Measurements from ENCODE around the gene APRT. TPM values are rescaled to one million over a fixed set of nuclear protein-coding genes. Genes with fewer than 3 reads are reported as not detected.

The APRT gene
- polyA plus RNA-seq, 3 donors = 123 to 307 (median 233) TPM

GRCh38 chr16:88796278-88796677 is 15.4 kb downstream of the APRT start:
- TF ChIP-seq, protein P1, sequence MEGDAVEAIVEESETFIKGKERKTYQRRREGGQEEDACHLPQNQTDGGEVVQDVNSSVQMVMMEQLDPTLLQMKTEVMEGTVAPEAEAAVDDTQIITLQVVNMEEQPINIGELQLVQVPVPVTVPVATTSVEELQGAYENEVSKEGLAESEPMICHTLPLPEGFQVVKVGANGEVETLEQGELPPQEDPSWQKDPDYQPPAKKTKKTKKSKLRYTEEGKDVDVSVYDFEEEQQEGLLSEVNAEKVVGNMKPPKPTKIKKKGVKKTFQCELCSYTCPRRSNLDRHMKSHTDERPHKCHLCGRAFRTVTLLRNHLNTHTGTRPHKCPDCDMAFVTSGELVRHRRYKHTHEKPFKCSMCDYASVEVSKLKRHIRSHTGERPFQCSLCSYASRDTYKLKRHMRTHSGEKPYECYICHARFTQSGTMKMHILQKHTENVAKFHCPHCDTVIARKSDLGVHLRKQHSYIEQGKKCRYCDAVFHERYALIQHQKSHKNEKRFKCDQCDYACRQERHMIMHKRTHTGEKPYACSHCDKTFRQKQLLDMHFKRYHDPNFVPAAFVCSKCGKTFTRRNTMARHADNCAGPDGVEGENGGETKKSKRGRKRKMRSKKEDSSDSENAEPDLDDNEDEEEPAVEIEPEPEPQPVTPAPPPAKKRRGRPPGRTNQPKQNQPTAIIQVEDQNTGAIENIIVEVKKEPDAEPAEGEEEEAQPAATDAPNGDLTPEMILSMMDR (IDR thresholded peaks at IDR 0.05) = no peak
- Histone ChIP-seq H4K20me1 (ENCODE audit: insufficient read depth, low read length) (no peaks in the 10 kb centered on the region), H3K9ac (ENCODE audit: insufficient read depth, low read length, poor library complexity, severe bottlenecking) (no peak overlapping the region), H2AFZ (ENCODE audit: insufficient read depth, low read depth, low read length, poor library complexity, severe bottlenecking) (no peak overlapping the region), H3K27me3 (ENCODE audit: control insufficient read depth in 2 of 2, insufficient read depth in 2 of 2, low read length in 2 of 2) (no peaks in the 10 kb centered on the region), H3K4me1 (ENCODE audit: control insufficient read depth in 1 of 2, insufficient read depth in 2 of 2, low read length in 2 of 2) (peaks cover 59 to 62% of the 10 kb centered on the region in 2 donors), H3K4me3 (replicated peaks in 1 of 3; ENCODE audit: low read depth in 2 of 3, low read length in 3 of 3) (no peak overlapping the region), H3K36me3 (replicated peaks in 1 of 2; ENCODE audit: control insufficient read depth in 1 of 2, insufficient read depth in 2 of 2, low read length in 2 of 2) (no peaks in the 10 kb centered on the region), H3K9me3 (replicated peaks in 1 of 2; ENCODE audit: control insufficient read depth in 1 of 2, insufficient read depth in 1 of 2, low read length in 2 of 2) (no peaks in the 10 kb centered on the region), H3K4me2 (replicated peaks; ENCODE audit: extremely low read depth, low read length, poor library complexity, severe bottlenecking) (no peak overlapping the region), H3K79me2 (ENCODE audit: insufficient read depth, low read length) (peaks cover 50% of the 10 kb centered on the region), H3K27ac (ENCODE audit: low read depth in 1 of 2, low read length in 2 of 2) (no peak overlapping the region)
- Mint-ChIP-seq H3K36me3 (peaks cover 2 to 3% of the 10 kb centered on the region in 2 donors), H3K4me1 (peaks cover 57% of the 10 kb centered on the region), H3K27ac (peak overlapping the region in 2 of 7 donors; percentile 35 to 64), H3K9me3 (no peaks in the 10 kb centered on the region), H3K27me3 (ENCODE audit: low read depth in 3 of 3) (peaks cover 0 to 10% (median 2%) of the 10 kb centered on the region in 3 donors), H3K4me3 (no peak overlapping the region)
- WGBS (ENCODE audit: insufficient coverage) = 79% methylated on average over 2 of the region's 4 CpGs
- no peak for DNase-seq
- intact Hi-C loops (cut with micrococcal nuclease) = no loop called here

DNA sequence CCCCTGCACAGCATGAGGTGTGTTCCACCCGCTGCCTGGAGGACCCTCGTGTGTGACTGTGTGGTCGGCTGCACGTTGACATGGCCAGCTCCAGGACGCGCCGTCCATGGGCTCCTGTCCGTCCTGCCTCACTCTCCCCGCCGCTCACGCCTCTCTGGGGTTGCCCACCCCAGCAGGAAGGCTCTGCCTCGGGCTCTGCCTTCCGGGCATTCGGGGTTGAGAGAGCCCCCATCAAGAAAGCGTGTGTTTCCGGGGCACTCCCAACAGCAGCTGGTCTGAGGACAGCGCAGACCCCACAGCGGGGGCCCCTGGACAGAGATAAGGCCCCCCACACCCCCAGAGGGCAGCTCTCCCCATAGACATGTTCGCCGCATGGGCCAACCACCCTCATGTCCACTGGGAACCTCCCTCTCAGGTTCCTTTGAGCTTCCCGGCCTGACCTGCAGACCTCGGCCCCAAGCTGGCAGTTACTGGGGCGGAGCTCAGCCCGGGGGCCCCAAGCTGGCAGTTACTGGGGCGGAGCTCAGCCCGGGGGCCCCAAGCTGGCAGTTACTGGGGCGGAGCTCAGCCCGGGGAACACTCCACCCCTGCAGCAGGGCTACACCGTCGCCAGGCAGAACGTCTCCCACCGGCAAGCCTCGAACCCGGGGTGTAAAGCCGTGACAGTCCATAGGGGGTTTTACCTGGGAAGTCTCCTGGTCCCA is 18.3 kb downstream of the APRT start:
- H3K27ac ChIP-seq (ENCODE audit: low read depth in 1 of 2, low read length in 2 of 2) = no peak overlapping the region
- TF ChIP-seq, protein P1 (IDR thresholded peaks at IDR 0.05) = no peak
- H3K4me3 Mint-ChIP-seq = peak overlapping the region; percentile 47 to 80

More for the DNA sequence above, 18.3 kb downstream of the APRT start:
- peak overlapping the region; percentile 75 for H3K4me2 ChIP-seq (replicated peaks; ENCODE audit: extremely low read depth, low read length, poor library complexity, severe bottlenecking)
- peaks cover 40% of the 10 kb centered on the region for H3K79me2 ChIP-seq (ENCODE audit: insufficient read depth, low read length)
- H3K27ac Mint-ChIP-seq = no peak overlapping the region
- no peaks in the 10 kb centered on the region for H3K36me3 Mint-ChIP-seq
- H3K27me3 Mint-ChIP-seq (ENCODE audit: low read depth in 3 of 3) = peaks cover 0 to 10% (median 2%) of the 10 kb centered on the region in 3 donors
- peak overlapping the region; percentile 25 for H3K9ac ChIP-seq (ENCODE audit: insufficient read depth, low read length, poor library complexity, severe bottlenecking)
- H3K9me3 Mint-ChIP-seq = no peaks in the 10 kb centered on the region
- WGBS (ENCODE audit: insufficient coverage) = 8% methylated on average over 35 of the region's 35 CpGs
- no peaks in the 10 kb centered on the region for H3K36me3 ChIP-seq (replicated peaks in 1 of 2; ENCODE audit: control insufficient read depth in 1 of 2, insufficient read depth in 2 of 2, low read length in 2 of 2)
- no peaks in the 10 kb centered on the region for H3K9me3 ChIP-seq (replicated peaks in 1 of 2; ENCODE audit: control insufficient read depth in 1 of 2, insufficient read depth in 1 of 2, low read length in 2 of 2)
- intact Hi-C loops (cut with micrococcal nuclease) = no loop called here
- H2AFZ ChIP-seq (ENCODE audit: insufficient read depth, low read depth, low read length, poor library complexity, severe bottlenecking) = peak overlapping the region; percentile 76
- H3K27me3 ChIP-seq (ENCODE audit: control insufficient read depth in 2 of 2, insufficient read depth in 2 of 2, low read length in 2 of 2) = no peaks in the 10 kb centered on the region
- peak overlapping the region in 2 of 3 experiments; percentile 7 to 65 for H3K4me3 ChIP-seq (replicated peaks in 1 of 3; ENCODE audit: low read depth in 2 of 3, low read length in 3 of 3)
- H3K4me1 Mint-ChIP-seq = peaks cover 59% of the 10 kb centered on the region
- H3K4me1 ChIP-seq (ENCODE audit: control insufficient read depth in 1 of 2, insufficient read depth in 2 of 2, low read length in 2 of 2) = peaks cover 65 to 68% of the 10 kb centered on the region in 2 donors
- H4K20me1 ChIP-seq (ENCODE audit: insufficient read depth, low read length) = no peaks in the 10 kb centered on the region
- no peak for DNase-seq
